CD14-positive monocyte (primary cell): Measurements from ENCODE around the gene CD28. TPM values are rescaled to one million over a fixed set of nuclear protein-coding genes. Genes with fewer than 3 reads are reported as not detected.

Source experiments
- DNase-seq, 3 donors: peaks; one replicate each; pipeline ENCODE4 v3.0.0-alpha.2; 2011 to 2022
- H2AFZ ChIP-seq: 2 replicates; pipeline ENCODE4 v1.6.0; 2012; ENCODE audit warnings: mild to moderate bottlenecking, low read depth, low read length, inconsistent platforms; ENCODE audit not compliant: insufficient read depth, poor library complexity, severe bottlenecking
- H3K27ac ChIP-seq, 2 donors: 1 replicate in 1 of 2; 2 replicates in 1 of 2; pipeline ENCODE4 v1.5.1; 2012 to 2013; ENCODE audit warnings: low read length in 2 of 2, control low read depth in 1 of 2, inconsistent platforms in 1 of 2, low read depth in 1 of 2, mild to moderate bottlenecking in 1 of 2
- H3K27me3 ChIP-seq, 2 donors: one replicate each; pipeline versions ENCODE4 v1.6.0 to v1.6.1; 2011 to 2013; ENCODE audit warnings: low read length in 2 of 2; ENCODE audit not compliant: control insufficient read depth in 2 of 2, insufficient read depth in 2 of 2
- H3K36me3 ChIP-seq, 2 donors: replicated peaks in 1 of 2; 1 replicate in 1 of 2; 2 replicates in 1 of 2; pipeline versions ENCODE4 v1.5.1 to v1.6.1; 2012 to 2013; ENCODE audit warnings: low read length in 2 of 2, control low read depth in 1 of 2, inconsistent platforms in 1 of 2, mild to moderate bottlenecking in 1 of 2; ENCODE audit not compliant: insufficient read depth in 2 of 2, control insufficient read depth in 1 of 2
- H3K4me1 ChIP-seq, 2 donors: 1 replicate in 1 of 2; 2 replicates in 1 of 2; pipeline versions ENCODE4 v1.5.1 to v1.6.1; 2012 to 2013; ENCODE audit warnings: low read length in 2 of 2, control low read depth in 1 of 2, inconsistent platforms in 1 of 2, mild to moderate bottlenecking in 1 of 2, moderate library complexity in 1 of 2; ENCODE audit not compliant: insufficient read depth in 2 of 2, control insufficient read depth in 1 of 2
- H3K4me2 ChIP-seq: replicated peaks from 2 replicates; pipeline ENCODE3; 2012; ENCODE audit warnings: low read length, moderate library complexity, mild to moderate bottlenecking; ENCODE audit not compliant: poor library complexity, severe bottlenecking; ENCODE audit errors: extremely low read depth
- H3K4me3 ChIP-seq, 3 experiments: fragments of 200-600 bp in 1 of 3; sonication (generic) in 1 of 3; replicated peaks in 1 of 3; 1 replicate in 2 of 3; 2 replicates in 1 of 3; pipeline ENCODE4 v1.5.1; 2011 to 2013; ENCODE audit warnings: low read length in 3 of 3, mild to moderate bottlenecking in 3 of 3, control low read depth in 2 of 3, low read depth in 2 of 3, inconsistent platforms in 1 of 3, moderate library complexity in 1 of 3
- H3K79me2 ChIP-seq: 2 replicates; pipeline ENCODE4 v1.6.0; 2012; ENCODE audit warnings: mild to moderate bottlenecking, control low read depth, inconsistent platforms, low read length, moderate library complexity; ENCODE audit not compliant: insufficient read depth
- H3K9ac ChIP-seq: 2 replicates; pipeline ENCODE4 v1.6.0; 2017; ENCODE audit warnings: low read length, mild to moderate bottlenecking; ENCODE audit not compliant: insufficient read depth, poor library complexity, severe bottlenecking
- H3K9me3 ChIP-seq, 2 donors: replicated peaks in 1 of 2; 1 replicate in 1 of 2; 2 replicates in 1 of 2; pipeline versions ENCODE4 v1.5.1 to v1.6.1; 2012 to 2013; ENCODE audit warnings: low read length in 2 of 2, control low read depth in 1 of 2; ENCODE audit not compliant: control insufficient read depth in 1 of 2, insufficient read depth in 1 of 2
- H4K20me1 ChIP-seq: 2 replicates; pipeline ENCODE4 v1.6.0; 2012; ENCODE audit warnings: mild to moderate bottlenecking, low read length, control low read depth, moderate library complexity; ENCODE audit not compliant: insufficient read depth
- H3K27ac Mint-ChIP-seq, 7 donors: one replicate each; pipeline ENCODE4 v1.8.0; 2020; ENCODE audit warnings: mild to moderate bottlenecking in 7 of 7, mixed read lengths in 7 of 7, moderate library complexity in 6 of 7, inconsistent platforms in 2 of 7
- H3K27me3 Mint-ChIP-seq, 3 donors: one replicate each; pipeline ENCODE4 v1.8.0; 2021 to 2022; ENCODE audit warnings: low read depth in 3 of 3, mild to moderate bottlenecking in 3 of 3, mixed read lengths in 3 of 3, moderate library complexity in 3 of 3, inconsistent platforms in 1 of 3
- H3K36me3 Mint-ChIP-seq, 2 donors: one replicate each; pipeline ENCODE4 v1.8.0; 2020; ENCODE audit warnings: mixed read lengths in 2 of 2, inconsistent platforms in 1 of 2, mild to moderate bottlenecking in 1 of 2
- H3K4me1 Mint-ChIP-seq: one replicate; pipeline ENCODE4 v1.8.0; 2020; ENCODE audit warnings: mild to moderate bottlenecking, mixed read lengths
- H3K4me3 Mint-ChIP-seq, 2 donors: one replicate each; pipeline ENCODE4 v1.8.0; 2020; ENCODE audit warnings: mild to moderate bottlenecking in 2 of 2, mixed read lengths in 2 of 2, moderate library complexity in 1 of 2
- H3K9me3 Mint-ChIP-seq, 7 donors: one replicate each; pipeline ENCODE4 v1.8.0; 2020 to 2022; ENCODE audit warnings: mixed read lengths in 7 of 7, mild to moderate bottlenecking in 6 of 7, moderate library complexity in 6 of 7, inconsistent platforms in 2 of 7
- WGBS: methylation state at CpG from one replicate; pipeline ENCODE4 v1.1.5; 2013; ENCODE audit warnings: missing lambda C conversion rate; ENCODE audit not compliant: insufficient coverage; 5-methylcytosine and 5-hydroxymethylcytosine counted together
- intact Hi-C, 2 donors: fragments of 100-400 bp; cut with micrococcal nuclease; formaldehyde crosslinking; loops; one replicate each; pipeline versions ENCODE4 v1.15.0 to v1.15.1; 2023
- polyA plus RNA-seq, 3 donors: library from polyadenylated mRNA; depleted of rRNA in 1 of 3; unstranded in 2 of 3; stranded (reverse) in 1 of 3; fragments of 300-500 nt in 2 of 3; fragments of >200 nt in 1 of 3; fragmentation: Illumina TruSeq in 2 of 3; gene quantifications; 1 replicate in 2 of 3; 2 replicates in 1 of 3; pipeline ENCODE4 v1.2.3, GENCODE V29; 2012 to 2021
- TF ChIP-seq, protein P1 (sequence below): fragments of 200-600 bp; IDR thresholded peaks from one replicate; pipeline ENCODE4 v1.8.0; 2022; ENCODE audit warnings: antibody characterized with exemption, mild to moderate bottlenecking

The CD28 gene
- polyA plus RNA-seq, 3 donors, result 0.09 to 0.21 TPM; not detected in 1

DNA sequence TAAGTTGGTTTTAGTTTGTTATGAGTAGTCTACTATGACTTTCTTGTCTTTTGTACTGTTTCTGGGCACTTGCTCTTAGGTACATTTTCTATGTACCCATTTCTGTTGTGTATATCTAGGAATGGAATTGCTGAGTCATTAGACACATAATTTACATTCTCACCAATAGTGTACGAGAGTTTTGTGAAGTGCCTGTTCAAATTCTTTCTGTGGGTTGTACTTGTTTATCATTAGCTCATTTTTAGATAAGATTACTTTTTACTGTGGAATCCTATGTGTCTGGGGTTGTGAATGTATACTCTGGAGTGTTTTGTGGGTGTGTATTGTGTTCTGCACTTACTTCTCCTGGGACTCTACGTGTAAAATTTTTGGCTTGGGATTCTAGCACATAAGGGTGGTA, 36.6 kb upstream of the CD28 start:
- Histone ChIP-seq H3K79me2 (no peaks in the 10 kb centered on the region), H3K9me3 (peaks cover 0 to 5% of the 10 kb centered on the region in 2 donors), H3K27me3 (no peaks in the 10 kb centered on the region), H3K4me3 (no peak overlapping the region), H3K9ac (no peak overlapping the region), H3K36me3 (no peaks in the 10 kb centered on the region), H2AFZ (no peak overlapping the region), H3K4me1 (peaks cover 7 to 13% of the 10 kb centered on the region in 2 donors), H4K20me1 (no peaks in the 10 kb centered on the region), H3K27ac (no peak overlapping the region), H3K4me2 (no peak overlapping the region)
- TF ChIP-seq, protein P1, sequence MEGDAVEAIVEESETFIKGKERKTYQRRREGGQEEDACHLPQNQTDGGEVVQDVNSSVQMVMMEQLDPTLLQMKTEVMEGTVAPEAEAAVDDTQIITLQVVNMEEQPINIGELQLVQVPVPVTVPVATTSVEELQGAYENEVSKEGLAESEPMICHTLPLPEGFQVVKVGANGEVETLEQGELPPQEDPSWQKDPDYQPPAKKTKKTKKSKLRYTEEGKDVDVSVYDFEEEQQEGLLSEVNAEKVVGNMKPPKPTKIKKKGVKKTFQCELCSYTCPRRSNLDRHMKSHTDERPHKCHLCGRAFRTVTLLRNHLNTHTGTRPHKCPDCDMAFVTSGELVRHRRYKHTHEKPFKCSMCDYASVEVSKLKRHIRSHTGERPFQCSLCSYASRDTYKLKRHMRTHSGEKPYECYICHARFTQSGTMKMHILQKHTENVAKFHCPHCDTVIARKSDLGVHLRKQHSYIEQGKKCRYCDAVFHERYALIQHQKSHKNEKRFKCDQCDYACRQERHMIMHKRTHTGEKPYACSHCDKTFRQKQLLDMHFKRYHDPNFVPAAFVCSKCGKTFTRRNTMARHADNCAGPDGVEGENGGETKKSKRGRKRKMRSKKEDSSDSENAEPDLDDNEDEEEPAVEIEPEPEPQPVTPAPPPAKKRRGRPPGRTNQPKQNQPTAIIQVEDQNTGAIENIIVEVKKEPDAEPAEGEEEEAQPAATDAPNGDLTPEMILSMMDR, result no peak
- H3K4me3 Mint-ChIP-seq, result no peak overlapping the region
- WGBS, result no CpG with 5 or more reads among the region's 2 CpGs
- no peak overlapping the region for H3K27ac Mint-ChIP-seq
- peaks cover 0 to 4% (median 0%) of the 10 kb centered on the region in 3 donors for H3K27me3 Mint-ChIP-seq
- H3K4me1 Mint-ChIP-seq, result peaks cover 15% of the 10 kb centered on the region
- peaks cover 2 to 14% (median 4%) of the 10 kb centered on the region in 7 donors for H3K9me3 Mint-ChIP-seq
- intact Hi-C loops, result no loop called here
- peaks cover 0 to 4% of the 10 kb centered on the region in 2 donors for H3K36me3 Mint-ChIP-seq
- DNase-seq, result no peak

DNA sequence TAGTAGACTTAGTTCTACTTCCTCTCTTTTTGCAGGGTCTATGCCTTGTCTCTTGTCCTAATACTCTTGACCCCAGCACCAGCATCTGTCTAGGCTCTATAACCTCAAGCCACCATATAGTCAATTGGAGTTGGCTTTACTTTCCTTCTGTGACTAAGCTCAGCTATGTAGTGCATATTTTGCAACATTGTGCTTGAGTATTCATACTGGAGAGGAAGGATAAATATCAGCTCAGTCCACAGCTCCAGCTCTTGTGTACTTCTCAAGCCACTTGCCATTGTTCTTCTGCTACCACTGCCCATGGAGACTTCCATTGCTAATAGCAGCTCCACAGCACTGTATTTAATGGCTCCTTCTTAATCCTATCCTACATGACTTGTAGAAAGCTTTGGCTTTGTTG, 35.5 kb upstream of the CD28 start:
- Histone ChIP-seq H3K4me2 (no peak overlapping the region), H3K27ac (no peak overlapping the region), H3K79me2 (no peaks in the 10 kb centered on the region), H4K20me1 (no peaks in the 10 kb centered on the region), H3K9ac (no peak overlapping the region), H2AFZ (no peak overlapping the region), H3K4me1 (peaks cover 7 to 13% of the 10 kb centered on the region in 2 donors), H3K36me3 (no peaks in the 10 kb centered on the region), H3K9me3 (peaks cover 0 to 5% of the 10 kb centered on the region in 2 donors), H3K4me3 (no peak overlapping the region), H3K27me3 (no peaks in the 10 kb centered on the region)
- Mint-ChIP-seq H3K36me3 (peaks cover 0 to 4% of the 10 kb centered on the region in 2 donors), H3K4me1 (peaks cover 17% of the 10 kb centered on the region), H3K4me3 (no peak overlapping the region), H3K9me3 (peaks cover 2 to 14% (median 4%) of the 10 kb centered on the region in 7 donors), H3K27ac (no peak overlapping the region), H3K27me3 (peaks cover 0 to 3% (median 0%) of the 10 kb centered on the region in 3 donors)
- intact Hi-C loops, result no loop called here
- no peak for DNase-seq
- TF ChIP-seq, protein P1, result no peak
